ENCODE data around the gene EFNA5. TPM values are rescaled to one million over a fixed set of nuclear protein-coding genes. Genes with fewer than 3 reads are reported as not detected.

Gene EFNA5
- total RNA-seq, 2 experiments from 2014 or later = not detected

- H3K36me3 Mint-ChIP-seq = no peaks in the 10 kb centered on the region
- DNase-seq (no peak), ATAC-seq (ENCODE audit: low read depth) (no peak)
- POLR2A ChIA-PET = no interaction called here
- H3K9me3 Mint-ChIP-seq = no peaks in the 10 kb centered on the region
- no peak overlapping the region for H3K27ac Mint-ChIP-seq
- peaks cover 14% of the 10 kb centered on the region for H3K27me3 Mint-ChIP-seq
- H3K4me3 Mint-ChIP-seq = no peak overlapping the region
- no peaks in the 10 kb centered on the region for H3K4me1 Mint-ChIP-seq
Measured at GRCh38 chr5:107558823-107559375, 111.8 kb downstream of the EFNA5 start.

GRCh38 chr5:107557051-107557658 lies 113.6 kb downstream of the EFNA5 start:
- H3K36me3 Mint-ChIP-seq = no peaks in the 10 kb centered on the region
- no peak overlapping the region for H3K4me3 Mint-ChIP-seq
- H3K4me1 Mint-ChIP-seq = no peaks in the 10 kb centered on the region
- H3K27me3 Mint-ChIP-seq = peaks cover 9% of the 10 kb centered on the region
- no peak for ATAC-seq (ENCODE audit: low read depth)
- H3K9me3 Mint-ChIP-seq = no peaks in the 10 kb centered on the region
- POLR2A ChIA-PET = no interaction called here
- no peak overlapping the region for H3K27ac Mint-ChIP-seq
- no peak for DNase-seq

DNA sequence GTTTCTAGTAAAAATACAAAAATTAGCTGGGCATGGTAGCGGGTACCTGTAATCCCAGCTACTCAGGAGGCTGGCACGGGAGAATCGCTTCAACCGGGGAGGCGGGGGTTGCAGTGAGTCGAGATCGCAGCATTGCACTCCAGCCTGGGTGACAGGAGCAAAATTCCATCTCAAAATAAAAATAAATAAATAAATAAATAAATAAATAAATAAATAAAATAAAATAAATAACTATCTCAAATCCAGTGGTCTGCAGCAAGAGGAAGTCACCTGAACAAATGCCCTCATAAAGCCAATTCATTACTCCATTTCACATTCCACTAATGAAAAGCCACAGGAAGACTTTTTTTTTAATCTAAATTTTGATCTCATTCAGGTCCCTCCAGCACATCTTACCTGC lies 114.2 kb downstream of the EFNA5 start:
- no peak overlapping the region for H3K27ac Mint-ChIP-seq
- no peak for DNase-seq
- no peak overlapping the region for H3K4me3 Mint-ChIP-seq
- ATAC-seq (ENCODE audit: low read depth) = no peak
- POLR2A ChIA-PET = no interaction called here
- no peaks in the 10 kb centered on the region for H3K36me3 Mint-ChIP-seq
- peaks cover 9% of the 10 kb centered on the region for H3K27me3 Mint-ChIP-seq
- H3K4me1 Mint-ChIP-seq = no peaks in the 10 kb centered on the region
- H3K9me3 Mint-ChIP-seq = no peaks in the 10 kb centered on the region

GRCh38 chr5:107555425-107556090 lies 115.2 kb downstream of the EFNA5 start:
- Mint-ChIP-seq H3K4me3 (no peak overlapping the region), H3K27ac (no peak overlapping the region), H3K27me3 (peaks cover 9% of the 10 kb centered on the region), H3K36me3 (no peaks in the 10 kb centered on the region), H3K9me3 (no peaks in the 10 kb centered on the region), H3K4me1 (no peaks in the 10 kb centered on the region)
- POLR2A ChIA-PET = no interaction called here
- ATAC-seq (ENCODE audit: low read depth) (no peak), DNase-seq (no peak)

DNA sequence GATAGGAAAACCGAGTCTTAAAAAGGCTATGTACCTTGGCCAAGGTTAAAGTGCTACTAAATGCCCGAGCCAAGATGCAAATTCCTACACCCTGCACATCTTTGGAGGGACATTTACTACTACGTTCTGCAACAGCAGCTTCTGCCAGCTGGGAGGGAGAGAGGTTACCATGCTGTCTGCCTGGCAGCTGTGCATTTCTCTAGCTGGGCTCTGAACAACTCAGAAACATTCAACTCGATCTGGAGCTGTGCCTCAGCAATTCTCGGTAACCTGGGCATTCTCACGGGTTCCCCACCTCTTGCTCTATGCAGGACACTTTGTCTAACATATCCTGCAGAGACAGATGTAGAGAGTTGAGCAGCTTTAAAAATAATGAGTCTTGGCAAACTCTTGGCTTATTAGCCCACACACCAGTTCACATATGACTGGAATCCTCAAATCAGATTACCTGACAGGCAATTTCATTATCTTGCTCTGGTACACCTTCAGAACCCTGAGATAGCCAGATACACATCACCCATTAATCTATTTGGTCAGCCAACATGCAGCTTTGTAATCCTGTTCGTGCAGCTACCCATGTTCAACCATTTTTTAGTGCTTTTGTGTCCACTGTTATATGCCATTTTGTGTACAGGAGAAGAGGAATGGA lies 115.8 kb downstream of the EFNA5 start:
- POLR2A ChIA-PET = no interaction called here

GRCh38 chr5:107553117-107553555 lies 117.6 kb downstream of the EFNA5 start:
- no peak for ATAC-seq (ENCODE audit: low read depth)
- POLR2A ChIA-PET = no interaction called here
- Mint-ChIP-seq H3K27ac (no peak overlapping the region), H3K27me3 (peaks cover 2% of the 10 kb centered on the region), H3K9me3 (no peaks in the 10 kb centered on the region), H3K4me3 (no peak overlapping the region), H3K4me1 (no peaks in the 10 kb centered on the region), H3K36me3 (no peaks in the 10 kb centered on the region)
- DNase-seq = no peak

More for the DNA sequence above, 115.8 kb downstream of the EFNA5 start:
- Mint-ChIP-seq H3K9me3 (no peaks in the 10 kb centered on the region), H3K4me1 (no peaks in the 10 kb centered on the region), H3K27ac (no peak overlapping the region), H3K4me3 (no peak overlapping the region), H3K36me3 (no peaks in the 10 kb centered on the region), H3K27me3 (peaks cover 9% of the 10 kb centered on the region)
- ATAC-seq (ENCODE audit: low read depth) (no peak), DNase-seq (no peak)

DNA sequence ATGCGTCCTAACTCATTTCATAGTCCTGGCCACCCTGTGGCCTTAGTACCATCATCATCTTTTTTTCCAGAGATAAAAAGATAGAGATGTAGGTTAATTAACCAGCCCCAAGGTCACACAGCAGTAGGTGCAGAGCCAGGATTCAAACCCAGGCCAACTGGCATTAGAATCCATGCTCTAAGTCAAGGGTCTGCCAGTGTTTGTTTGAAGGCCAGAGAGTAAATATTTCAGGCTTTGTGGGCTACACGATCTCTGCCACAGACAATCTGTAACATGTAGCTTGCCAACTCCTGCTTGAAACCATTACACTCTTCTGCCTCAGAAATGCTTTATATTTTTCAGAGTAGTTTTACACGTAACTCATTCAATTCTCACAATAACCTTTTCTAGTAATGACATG lies 119.6 kb downstream of the EFNA5 start:
- no peak for ATAC-seq (ENCODE audit: low read depth)
- no peak overlapping the region for H3K4me3 Mint-ChIP-seq
- peaks cover 2% of the 10 kb centered on the region for H3K27me3 Mint-ChIP-seq
- POLR2A ChIA-PET = no interaction called here
- no peak overlapping the region for H3K27ac Mint-ChIP-seq
- no peaks in the 10 kb centered on the region for H3K9me3 Mint-ChIP-seq
- DNase-seq = no peak
- H3K36me3 Mint-ChIP-seq = no peaks in the 10 kb centered on the region
- H3K4me1 Mint-ChIP-seq = no peaks in the 10 kb centered on the region

- POLR2A ChIA-PET = no interaction called here
Measured at GRCh38 chr5:107549567-107549966, 121.2 kb downstream of the EFNA5 start.

DNA sequence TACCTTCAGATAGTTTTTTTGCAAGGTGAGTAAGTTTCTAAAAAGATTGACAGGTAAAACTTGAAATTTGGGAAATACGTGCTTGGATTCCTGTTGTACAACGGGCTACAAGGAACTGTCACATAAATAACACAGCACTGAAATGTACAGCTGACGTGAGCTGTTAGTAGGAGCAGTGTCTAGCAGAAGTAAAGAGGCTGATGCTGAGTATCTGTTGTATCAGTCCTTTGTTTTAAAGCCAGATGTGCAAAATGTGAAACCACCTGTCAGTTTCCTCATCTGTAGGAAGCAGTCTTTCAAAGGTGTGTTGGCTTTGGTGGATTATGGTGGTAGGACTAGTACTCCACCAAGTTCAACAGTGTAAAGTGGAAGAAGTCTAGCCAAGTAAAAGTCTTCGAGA lies 122.3 kb downstream of the EFNA5 start:
- H3K27ac Mint-ChIP-seq = no peak overlapping the region
- no peak for ATAC-seq (ENCODE audit: low read depth)
- POLR2A ChIA-PET = no interaction called here
- DNase-seq = no peak
- no peaks in the 10 kb centered on the region for H3K9me3 Mint-ChIP-seq
- H3K4me3 Mint-ChIP-seq = no peak overlapping the region
- H3K36me3 Mint-ChIP-seq = no peaks in the 10 kb centered on the region
- no peaks in the 10 kb centered on the region for H3K27me3 Mint-ChIP-seq
- H3K4me1 Mint-ChIP-seq = no peaks in the 10 kb centered on the region

More at GRCh38 chr5:107549567-107549966, 121.2 kb downstream of the EFNA5 start:
- Mint-ChIP-seq H3K4me1 (no peaks in the 10 kb centered on the region), H3K4me3 (no peak overlapping the region), H3K36me3 (no peaks in the 10 kb centered on the region), H3K9me3 (no peaks in the 10 kb centered on the region), H3K27ac (no peak overlapping the region), H3K27me3 (no peaks in the 10 kb centered on the region)
- no peak for ATAC-seq (ENCODE audit: low read depth)
- DNase-seq = no peak

DNA sequence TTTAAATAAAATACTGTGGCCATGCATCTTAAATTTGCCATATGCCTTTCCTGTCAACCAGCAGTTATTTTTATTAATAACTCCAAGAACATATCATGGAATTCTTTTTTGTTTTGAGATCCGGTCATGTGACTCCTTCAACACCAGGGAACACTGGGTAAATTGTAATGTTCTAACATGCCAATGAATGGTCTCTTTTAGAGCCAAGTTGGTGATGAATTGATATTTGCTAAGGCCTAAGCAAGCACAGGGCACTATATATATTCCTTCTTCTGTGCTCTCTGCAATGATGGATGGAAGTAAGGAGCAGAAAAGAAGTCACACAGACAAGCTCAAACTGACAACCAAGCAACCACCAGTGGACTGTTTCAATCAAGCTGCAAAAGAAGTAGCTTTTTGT lies 124.0 kb downstream of the EFNA5 start:
- no peaks in the 10 kb centered on the region for H3K4me1 Mint-ChIP-seq
- H3K9me3 Mint-ChIP-seq = no peaks in the 10 kb centered on the region
- POLR2A ChIA-PET = no interaction called here
- DNase-seq = no peak
- no peak overlapping the region for H3K4me3 Mint-ChIP-seq
- no peak for ATAC-seq (ENCODE audit: low read depth)
- peaks cover 7% of the 10 kb centered on the region for H3K27me3 Mint-ChIP-seq
- no peak overlapping the region for H3K27ac Mint-ChIP-seq
- H3K36me3 Mint-ChIP-seq = no peaks in the 10 kb centered on the region

GRCh38 chr5:107545486-107545885 lies 125.3 kb downstream of the EFNA5 start:
- no peak for ATAC-seq (ENCODE audit: low read depth)
- Mint-ChIP-seq H3K36me3 (no peaks in the 10 kb centered on the region), H3K4me1 (no peaks in the 10 kb centered on the region), H3K4me3 (no peak overlapping the region), H3K27me3 (peaks cover 7% of the 10 kb centered on the region), H3K27ac (no peak overlapping the region), H3K9me3 (no peaks in the 10 kb centered on the region)
- DNase-seq = no peak
- POLR2A ChIA-PET = no interaction called here

- H3K27ac Mint-ChIP-seq = no peak overlapping the region
- ATAC-seq (ENCODE audit: low read depth) = no peak
- H3K9me3 Mint-ChIP-seq = no peaks in the 10 kb centered on the region
- H3K4me1 Mint-ChIP-seq = no peaks in the 10 kb centered on the region
- no peak overlapping the region for H3K4me3 Mint-ChIP-seq
- no peaks in the 10 kb centered on the region for H3K36me3 Mint-ChIP-seq
- H3K27me3 Mint-ChIP-seq = peaks cover 7% of the 10 kb centered on the region
- POLR2A ChIA-PET = no interaction called here
- DNase-seq = no peak
Measured at GRCh38 chr5:107544967-107545366, 125.8 kb downstream of the EFNA5 start.

GRCh38 chr5:107544476-107544875 lies 126.3 kb downstream of the EFNA5 start:
- Mint-ChIP-seq H3K9me3 (no peaks in the 10 kb centered on the region), H3K27me3 (peaks cover 9% of the 10 kb centered on the region), H3K4me1 (no peaks in the 10 kb centered on the region), H3K4me3 (no peak overlapping the region), H3K27ac (no peak overlapping the region), H3K36me3 (no peaks in the 10 kb centered on the region)
- ATAC-seq (ENCODE audit: low read depth) = no peak
- DNase-seq = no peak
- POLR2A ChIA-PET = no interaction called here

DNA sequence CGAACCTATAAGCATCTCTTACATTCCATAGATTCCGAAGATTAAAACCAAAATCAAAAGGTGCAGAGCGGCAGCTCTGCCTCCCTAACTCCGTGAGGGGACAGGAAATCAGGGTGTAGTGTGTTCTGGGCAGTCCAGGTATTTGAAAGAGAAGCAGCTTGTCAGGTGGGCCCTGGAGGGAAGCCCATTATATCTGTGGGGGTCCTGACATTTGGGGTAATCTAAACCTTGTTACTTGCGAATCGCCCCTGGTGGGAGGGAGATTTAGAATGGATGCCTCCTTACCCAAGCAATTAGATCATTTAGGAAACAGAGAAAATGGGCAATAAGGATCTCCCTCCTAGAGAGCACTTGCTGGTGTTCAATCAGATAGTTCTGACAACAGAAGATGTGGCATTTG lies 126.9 kb downstream of the EFNA5 start:
- Mint-ChIP-seq H3K27ac (no peak overlapping the region), H3K4me1 (peaks cover 3% of the 10 kb centered on the region), H3K4me3 (no peak overlapping the region), H3K36me3 (no peaks in the 10 kb centered on the region), H3K27me3 (peaks cover 9% of the 10 kb centered on the region), H3K9me3 (no peaks in the 10 kb centered on the region)
- no peak for ATAC-seq (ENCODE audit: low read depth)
- POLR2A ChIA-PET = no interaction called here
- no peak for DNase-seq
